Muscle of arm (tissue), 12 donors: Measurements from ENCODE around the gene RXFP3. TPM values are rescaled to one million over a fixed set of nuclear protein-coding genes. Genes with fewer than 3 reads are reported as not detected.

ENCODE experiments used
- DNase-seq: peaks from one replicate; pipeline ENCODE4 v3.0.0-alpha.2; 2013
- polyA plus RNA-seq, 12 donors: library from polyadenylated mRNA; unstranded; fragments of 120-200 nt; gene quantifications; one replicate each; pipeline ENCODE4 v1.2.1, GENCODE V29; 2013; ENCODE audit not compliant: insufficient read length in 12 of 12

RXFP3 gene
- polyA plus RNA-seq, 12 donors, result not detected

DNA sequence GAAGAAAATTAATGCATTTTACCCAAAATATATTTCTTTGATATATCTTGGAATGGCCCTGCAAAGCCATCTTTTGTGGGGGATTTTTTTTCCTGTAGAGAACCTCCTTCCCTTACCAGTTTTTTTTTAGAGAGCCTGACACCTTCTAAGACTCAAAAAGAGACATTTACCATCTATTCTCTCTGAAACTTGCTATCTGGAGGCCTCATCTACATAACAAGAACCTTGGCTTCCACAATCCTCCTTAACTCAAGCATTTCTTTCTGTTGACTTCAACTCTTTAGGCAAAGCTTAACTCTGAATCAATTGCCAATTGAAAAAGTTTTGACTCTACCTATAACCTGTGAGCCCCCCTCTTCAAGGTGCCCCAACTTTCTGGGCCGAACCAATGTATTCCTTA lies 42.1 kb downstream of the RXFP3 start:
- no peak for DNase-seq

DNA sequence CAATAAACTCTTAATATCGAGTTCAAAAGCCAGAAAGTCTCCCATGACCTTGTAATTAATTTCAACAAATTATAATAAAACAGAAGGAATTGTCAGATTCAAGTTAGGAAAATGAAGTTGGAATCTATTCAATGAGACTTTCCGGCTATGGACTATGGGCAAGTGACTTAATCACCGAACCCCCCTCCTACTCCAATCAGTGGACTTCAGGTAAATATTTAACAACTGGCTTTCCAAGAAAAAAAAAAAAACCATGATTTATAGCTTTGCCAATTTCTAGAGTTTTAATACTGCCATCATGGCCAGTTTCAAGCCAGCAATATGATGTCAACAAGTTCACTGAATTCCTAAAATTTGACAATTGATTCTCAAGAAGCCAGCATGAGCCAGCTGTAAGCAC lies 43.8 kb downstream of the RXFP3 start:
- no peak for DNase-seq

DNA sequence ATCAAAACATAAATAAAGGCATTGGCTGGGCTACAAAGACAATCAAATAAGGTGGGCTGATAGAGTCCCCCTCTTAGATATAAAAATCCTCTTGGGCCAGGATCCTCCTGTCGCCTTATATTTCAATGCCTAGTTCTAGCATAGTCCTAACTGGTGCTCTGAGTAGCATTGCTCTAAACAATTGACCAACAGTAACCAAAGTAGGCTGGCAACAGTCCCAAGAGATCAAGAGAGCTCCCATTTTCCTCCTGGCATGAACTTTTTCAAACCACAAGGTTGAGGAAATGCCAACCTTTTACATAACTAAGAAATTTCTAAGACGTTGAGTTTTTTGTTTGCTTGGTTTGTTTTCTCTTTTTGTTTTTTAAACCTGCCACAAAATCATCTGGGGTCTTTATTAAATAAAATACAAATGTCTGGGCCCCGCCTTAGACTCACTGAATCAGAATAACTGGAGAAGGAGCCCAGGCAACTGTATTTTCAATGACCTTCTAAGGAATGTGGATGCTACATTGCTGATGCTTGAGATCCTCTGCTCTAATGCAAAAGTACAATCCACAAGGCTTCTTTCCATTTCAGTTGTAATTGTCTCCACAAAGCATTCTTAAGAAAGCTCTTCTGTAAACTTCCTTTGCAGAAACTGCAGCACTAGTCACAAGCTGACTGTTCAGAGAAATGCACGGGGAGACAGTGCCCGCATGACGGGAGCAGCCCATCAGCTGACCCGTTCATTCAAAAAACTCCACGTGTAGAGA lies 45.4 kb downstream of the RXFP3 start:
- no peak for DNase-seq

DNA sequence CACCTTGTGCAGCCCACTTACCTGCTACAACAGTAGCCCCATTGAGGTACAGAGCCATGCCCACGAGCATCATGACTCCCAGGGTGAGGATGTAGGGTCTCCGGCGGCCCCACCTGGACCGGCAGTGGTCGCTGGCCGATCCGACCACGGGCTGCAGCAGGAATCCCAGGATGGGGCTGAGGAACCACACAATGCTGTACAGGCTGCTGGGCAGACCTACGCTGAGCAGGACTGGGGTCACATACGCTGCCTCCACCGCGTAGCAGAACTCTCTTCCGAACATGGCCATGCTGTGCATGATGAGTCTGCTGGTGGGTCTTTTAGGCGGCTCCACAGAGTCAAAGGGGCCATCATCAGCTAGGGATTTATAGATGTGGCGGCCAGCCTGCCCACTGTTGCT lies 48.0 kb downstream of the RXFP3 start:
- DNase-seq, result no peak

DNA sequence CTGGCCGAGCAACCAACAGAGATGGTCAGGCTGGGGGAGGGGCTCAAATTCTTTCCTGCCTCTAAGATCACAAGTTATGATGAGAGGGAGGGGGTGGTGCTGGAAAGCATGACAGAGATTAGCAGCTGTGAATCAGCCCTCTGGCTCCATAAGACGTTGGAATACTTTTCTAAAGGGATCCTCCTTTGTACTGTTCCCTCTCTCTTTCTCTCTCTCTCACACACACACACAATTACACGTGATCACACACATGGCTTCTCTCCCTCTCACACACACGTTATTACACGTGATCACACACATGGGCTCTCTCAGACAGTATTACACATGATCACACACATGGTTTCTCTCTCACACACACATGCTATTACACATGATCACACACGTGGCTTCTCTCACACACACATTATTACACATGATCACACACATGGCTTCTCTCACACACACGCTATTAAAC lies 48.5 kb downstream of the RXFP3 start, which contains the start of gene SLC45A2:
Gene SLC45A2 (minus strand): TSS at position 23 of the 454 bp plus-strand sequence. CDS start 110 bp downstream, outside the sequence.
- DNase-seq, result no peak

DNA sequence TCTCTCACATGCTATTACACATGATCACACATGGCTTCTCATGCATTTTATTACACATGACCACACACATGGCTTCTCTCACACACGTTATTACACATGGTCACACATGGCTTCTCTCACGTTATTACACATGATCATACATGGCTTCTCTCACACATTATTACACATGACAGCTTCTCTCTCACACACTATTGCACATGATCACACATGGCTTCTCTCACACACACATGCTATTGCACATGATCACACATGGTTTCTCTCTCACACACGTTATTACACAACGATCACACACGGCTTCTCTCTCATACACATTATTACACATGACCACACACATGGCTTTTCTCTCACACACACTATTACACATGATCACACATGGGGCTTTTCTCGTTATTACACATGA lies 49.3 kb downstream of the RXFP3 start:
- no peak for DNase-seq

Other genes starting within 250 kb of the RXFP3 start
- 10 to 100 TPM in 11 of 12 donors, not detected in 1; 18.2 to 33.9 (median 23.0) TPM for gene ADAMTS12, start 44.4 kb upstream of the RXFP3 start, polyA plus RNA-seq
- gene SLC45A2, start 48.3 kb downstream of the RXFP3 start, polyA plus RNA-seq, result 1 to 10 TPM in 1 of 12 donors, under 1 TPM in 7, not detected in 4; 0.12 to 1.1 (median 0.18) TPM
- 10 to 100 TPM in 2 of 12 donors, 1 to 10 TPM in 9, not detected in 1; 4.7 to 36.0 (median 7.9) TPM for gene AMACR, start 71.7 kb downstream of the RXFP3 start, polyA plus RNA-seq
- gene C1QTNF3, start 106.8 kb downstream of the RXFP3 start, polyA plus RNA-seq, result 100 to 1,000 TPM in 8 of 12 donors, 10 to 100 TPM in 3, not detected in 1; 73.1 to 169 (median 109) TPM